22Rv1 (cell line): ENCODE data around the gene GOLM1.
A peak's percentile ranks its signal among the peaks of the same experiment; 100 is the strongest.

ENCODE experiments used
- H3K27ac ChIP-seq: fragments of 450-650 bp; 2 replicates; pipeline ENCODE4 v1.5.1; 2017
- CTCF ChIP-seq: fragments of 450-650 bp; IDR thresholded peaks from 2 replicates; pipeline ENCODE4 v1.5.1; 2017; ENCODE audit warnings: mild to moderate bottlenecking
- ZFX ChIP-seq: fragments of 450-650 bp; IDR thresholded peaks from 2 replicates; pipeline ENCODE4 v1.6.1; 2017; ENCODE audit warnings: antibody characterized with exemption, borderline replicate concordance

Gene GOLM1

GRCh38 chr9:86035827-86036440, 63.4 kb downstream of the GOLM1 start:
- no peak overlapping the region for H3K27ac ChIP-seq
- TF ChIP-seq ZFX (no peak), CTCF (no peak)

GRCh38 chr9:86034863-86035734, 64.3 kb downstream of the GOLM1 start:
- no peak overlapping the region for H3K27ac ChIP-seq
- peak; percentile 74 for TF ChIP-seq CTCF
- no peak for TF ChIP-seq ZFX

- TF ChIP-seq CTCF (no peak), ZFX (no peak)
- H3K27ac ChIP-seq: no peak overlapping the region
Observed at GRCh38 chr9:86027767-86028166, 71.6 kb downstream of the GOLM1 start.

- no peak overlapping the region for H3K27ac ChIP-seq
- TF ChIP-seq CTCF (no peak), ZFX (no peak)
Observed at GRCh38 chr9:86022687-86023266, 76.6 kb downstream of the GOLM1 start.

GRCh38 chr9:86021166-86021565, 78.2 kb downstream of the GOLM1 start:
- H3K27ac ChIP-seq: no peak overlapping the region
- TF ChIP-seq ZFX (no peak), CTCF (no peak)

GRCh38 chr9:86020731-86021130, 78.6 kb downstream of the GOLM1 start:
- no peak overlapping the region for H3K27ac ChIP-seq
- TF ChIP-seq CTCF (no peak), ZFX (no peak)

- H3K27ac ChIP-seq: no peak overlapping the region
- TF ChIP-seq CTCF (no peak), ZFX (no peak)
Observed at GRCh38 chr9:86009133-86009532, 90.2 kb downstream of the GOLM1 start.
